ENCODE results near the gene DISP3. TPM values are rescaled to one million over a fixed set of nuclear protein-coding genes. Genes with fewer than 3 reads are reported as not detected.

The DISP3 gene
- total RNA-seq, 1 experiment from 2014 or later: 1.1 TPM

DNA sequence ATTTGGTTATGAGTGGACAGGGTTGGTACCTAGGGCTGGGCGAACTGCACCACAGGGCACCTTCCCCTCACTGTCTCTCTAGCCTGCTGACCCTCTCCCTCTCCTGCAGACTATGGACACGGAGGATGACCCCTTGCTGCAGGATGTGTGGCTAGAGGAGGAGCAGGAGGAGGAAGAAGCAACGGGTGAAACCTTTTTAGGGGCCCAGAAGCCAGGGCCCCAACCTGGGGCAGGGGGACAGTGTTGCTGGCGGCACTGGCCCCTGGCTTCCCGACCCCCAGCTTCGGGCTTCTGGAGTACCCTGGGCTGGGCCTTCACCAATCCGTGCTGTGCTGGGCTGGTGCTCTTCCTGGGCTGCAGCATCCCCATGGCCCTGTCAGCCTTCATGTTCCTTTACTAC lies 21.9 kb downstream of the DISP3 start:
- no peak for DNase-seq (ENCODE audit: low read depth, low spot score)
- Histone ChIP-seq H3K4me1 (ENCODE audit: control insufficient read depth, insufficient read depth, low read length) (no peaks in the 10 kb centered on the region), H3K27ac (ENCODE audit: low read length) (no peak overlapping the region), H3K36me3 (ENCODE audit: control insufficient read depth, insufficient read depth, low read length) (no peaks in the 10 kb centered on the region), H3K9me3 (ENCODE audit: control insufficient read depth, insufficient read depth, low read depth, low read length) (peaks cover 11% of the 10 kb centered on the region), H3K27me3 (ENCODE audit: control insufficient read depth, insufficient read depth, low read length) (no peaks in the 10 kb centered on the region), H3K4me3 (ENCODE audit: low read depth in 2 of 2, low read length in 2 of 2) (no peak overlapping the region)
- ChIA-PET CTCF (no interaction called here), POLR2A (no interaction called here)
- no TSS peak for BruUV-seq (replicated peaks)
- TF ChIP-seq, protein P1, sequence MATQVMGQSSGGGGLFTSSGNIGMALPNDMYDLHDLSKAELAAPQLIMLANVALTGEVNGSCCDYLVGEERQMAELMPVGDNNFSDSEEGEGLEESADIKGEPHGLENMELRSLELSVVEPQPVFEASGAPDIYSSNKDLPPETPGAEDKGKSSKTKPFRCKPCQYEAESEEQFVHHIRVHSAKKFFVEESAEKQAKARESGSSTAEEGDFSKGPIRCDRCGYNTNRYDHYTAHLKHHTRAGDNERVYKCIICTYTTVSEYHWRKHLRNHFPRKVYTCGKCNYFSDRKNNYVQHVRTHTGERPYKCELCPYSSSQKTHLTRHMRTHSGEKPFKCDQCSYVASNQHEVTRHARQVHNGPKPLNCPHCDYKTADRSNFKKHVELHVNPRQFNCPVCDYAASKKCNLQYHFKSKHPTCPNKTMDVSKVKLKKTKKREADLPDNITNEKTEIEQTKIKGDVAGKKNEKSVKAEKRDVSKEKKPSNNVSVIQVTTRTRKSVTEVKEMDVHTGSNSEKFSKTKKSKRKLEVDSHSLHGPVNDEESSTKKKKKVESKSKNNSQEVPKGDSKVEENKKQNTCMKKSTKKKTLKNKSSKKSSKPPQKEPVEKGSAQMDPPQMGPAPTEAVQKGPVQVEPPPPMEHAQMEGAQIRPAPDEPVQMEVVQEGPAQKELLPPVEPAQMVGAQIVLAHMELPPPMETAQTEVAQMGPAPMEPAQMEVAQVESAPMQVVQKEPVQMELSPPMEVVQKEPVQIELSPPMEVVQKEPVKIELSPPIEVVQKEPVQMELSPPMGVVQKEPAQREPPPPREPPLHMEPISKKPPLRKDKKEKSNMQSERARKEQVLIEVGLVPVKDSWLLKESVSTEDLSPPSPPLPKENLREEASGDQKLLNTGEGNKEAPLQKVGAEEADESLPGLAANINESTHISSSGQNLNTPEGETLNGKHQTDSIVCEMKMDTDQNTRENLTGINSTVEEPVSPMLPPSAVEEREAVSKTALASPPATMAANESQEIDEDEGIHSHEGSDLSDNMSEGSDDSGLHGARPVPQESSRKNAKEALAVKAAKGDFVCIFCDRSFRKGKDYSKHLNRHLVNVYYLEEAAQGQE (IDR thresholded peaks at IDR 0.05; ENCODE audit: insufficient read depth in 1 of 2, low read depth in 2 of 2, low read length in 1 of 2): no peak
- TF ChIP-seq SIN3A (IDR thresholded peaks at IDR 0.05; ENCODE audit: borderline replicate concordance, insufficient read depth, low read depth, low read length) (no peak), TCF7L2 (IDR thresholded peaks at IDR 0.05; ENCODE audit: low read depth, low read length) (no peak), POLR2AphosphoS5 (IDR thresholded peaks at IDR 0.05; ENCODE audit: low read depth, low read length) (no peak)
- TF ChIP-seq, protein P2, sequence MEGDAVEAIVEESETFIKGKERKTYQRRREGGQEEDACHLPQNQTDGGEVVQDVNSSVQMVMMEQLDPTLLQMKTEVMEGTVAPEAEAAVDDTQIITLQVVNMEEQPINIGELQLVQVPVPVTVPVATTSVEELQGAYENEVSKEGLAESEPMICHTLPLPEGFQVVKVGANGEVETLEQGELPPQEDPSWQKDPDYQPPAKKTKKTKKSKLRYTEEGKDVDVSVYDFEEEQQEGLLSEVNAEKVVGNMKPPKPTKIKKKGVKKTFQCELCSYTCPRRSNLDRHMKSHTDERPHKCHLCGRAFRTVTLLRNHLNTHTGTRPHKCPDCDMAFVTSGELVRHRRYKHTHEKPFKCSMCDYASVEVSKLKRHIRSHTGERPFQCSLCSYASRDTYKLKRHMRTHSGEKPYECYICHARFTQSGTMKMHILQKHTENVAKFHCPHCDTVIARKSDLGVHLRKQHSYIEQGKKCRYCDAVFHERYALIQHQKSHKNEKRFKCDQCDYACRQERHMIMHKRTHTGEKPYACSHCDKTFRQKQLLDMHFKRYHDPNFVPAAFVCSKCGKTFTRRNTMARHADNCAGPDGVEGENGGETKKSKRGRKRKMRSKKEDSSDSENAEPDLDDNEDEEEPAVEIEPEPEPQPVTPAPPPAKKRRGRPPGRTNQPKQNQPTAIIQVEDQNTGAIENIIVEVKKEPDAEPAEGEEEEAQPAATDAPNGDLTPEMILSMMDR (IDR thresholded peaks at IDR 0.05): no peak
- intact Hi-C loops (cut with micrococcal nuclease; ENCODE audit: unreplicated experiment) (no loop called here), in situ Hi-C loops (cut with HindIII; ENCODE audit: low pct_unique_long_range_greater_than_20kb, low sequenced_read_pairs) (no loop called here)
- no peak for ATAC-seq

DNA sequence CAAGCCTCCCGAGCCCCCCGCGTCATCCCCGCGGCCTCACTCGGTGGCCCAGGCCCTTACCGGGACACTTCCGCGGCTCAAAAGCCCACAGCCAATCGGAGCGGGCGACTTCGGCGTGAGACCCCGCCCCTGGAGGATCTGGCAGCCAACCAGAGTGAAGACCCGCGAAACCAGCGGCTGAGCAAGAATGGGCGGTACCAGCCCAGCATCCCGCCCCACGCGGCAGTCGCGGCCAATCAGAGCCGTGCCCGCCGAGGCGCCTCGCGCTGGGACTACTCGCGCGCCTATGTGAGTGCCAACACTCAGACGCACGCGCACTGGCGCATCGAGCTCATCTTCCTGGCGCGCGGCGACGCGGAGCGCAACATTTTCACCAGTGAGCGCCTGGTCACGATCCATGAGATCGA lies 22.5 kb downstream of the DISP3 start:
- peaks cover 15% of the 10 kb centered on the region for H3K9me3 ChIP-seq (ENCODE audit: control insufficient read depth, insufficient read depth, low read depth, low read length)
- no peaks in the 10 kb centered on the region for H3K27me3 ChIP-seq (ENCODE audit: control insufficient read depth, insufficient read depth, low read length)
- POLR2A ChIA-PET: no interaction called here
- H3K36me3 ChIP-seq (ENCODE audit: control insufficient read depth, insufficient read depth, low read length): no peaks in the 10 kb centered on the region
- TF ChIP-seq, protein P2 (IDR thresholded peaks at IDR 0.05): no peak
- TF ChIP-seq POLR2AphosphoS5 (IDR thresholded peaks at IDR 0.05; ENCODE audit: low read depth, low read length): no peak
- no peak for TF ChIP-seq TCF7L2 (IDR thresholded peaks at IDR 0.05; ENCODE audit: low read depth, low read length)
- no peak for TF ChIP-seq SIN3A (IDR thresholded peaks at IDR 0.05; ENCODE audit: borderline replicate concordance, insufficient read depth, low read depth, low read length)
- TF ChIP-seq, protein P1 (IDR thresholded peaks at IDR 0.05; ENCODE audit: insufficient read depth in 1 of 2, low read depth in 2 of 2, low read length in 1 of 2): no peak
- in situ Hi-C loops (cut with HindIII; ENCODE audit: low pct_unique_long_range_greater_than_20kb, low sequenced_read_pairs) (no loop called here), intact Hi-C loops (cut with micrococcal nuclease; ENCODE audit: unreplicated experiment) (no loop called here)
- no peak for ATAC-seq
- no peak overlapping the region for H3K27ac ChIP-seq (ENCODE audit: low read length)
- DNase-seq (ENCODE audit: low read depth, low spot score): no peak
- no peaks in the 10 kb centered on the region for H3K4me1 ChIP-seq (ENCODE audit: control insufficient read depth, insufficient read depth, low read length)
- H3K4me3 ChIP-seq (ENCODE audit: low read depth in 2 of 2, low read length in 2 of 2): no peak overlapping the region
- CTCF ChIA-PET: no interaction called here
- BruUV-seq (replicated peaks): no TSS peak
